SK-N-SH (cell line): ENCODE results near the gene PCDHA2. TPM values are rescaled to one million over a fixed set of nuclear protein-coding genes. Genes with fewer than 3 reads are reported as not detected.
"Not testable (repeated sequence)": the region's sequence is repeated elsewhere in the genome, so short reads cannot be mapped to it uniquely, and the experiment has no call there.

Experiments
- CTCF ChIA-PET: fragments of 300-600, 350-600 bp; formaldehyde crosslinking; extraction: SDS; loops from one replicate; lab custom pipeline; 2021; lab: Yijun Ruan, JAX
- POLR2A ChIA-PET: fragments of 350-600 bp; sonication (Branson Sonifier 250); formaldehyde crosslinking; extraction: SDS; loops from one replicate; lab custom pipeline; 2020; ENCODE audit warnings: antibody characterized with exemption, inconsistent platforms; lab: Yijun Ruan, JAX
- DNase-seq: peaks from one replicate; pipeline ENCODE4 v3.0.0; 2012
- H2AFZ ChIP-seq: fragments of 200-600 bp; sonication (generic); 2 replicates; pipeline ENCODE4 v1.8.1; 2016; ENCODE audit warnings: antibody characterized with exemption, mild to moderate bottlenecking, low read depth
- H3F3A ChIP-seq: fragments of 200-600 bp; sonication (generic); replicated peaks from 2 replicates; pipeline ENCODE3; 2016; ENCODE audit warnings: antibody characterized with exemption, mild to moderate bottlenecking; ENCODE audit not compliant: insufficient read depth
- H3K27ac ChIP-seq, 2 experiments: fragments of 200-500 bp in 1 of 2; fragments of 200-600 bp in 1 of 2; sonication (Bioruptor generic) in 1 of 2; sonication (generic), shearing (Covaris generic) in 1 of 2; 2 replicates each; pipeline versions ENCODE4 v1.5.1 to v1.6.1; 2014 to 2016; ENCODE audit warnings: low read depth in 2 of 2, inconsistent platforms in 1 of 2, low read length in 1 of 2, mild to moderate bottlenecking in 1 of 2, mixed read lengths in 1 of 2
- H3K27me3 ChIP-seq: fragments of 200-600 bp; sonication (generic), shearing (Covaris generic); 2 replicates; pipeline ENCODE4 v1.6.1; 2016; ENCODE audit warnings: mixed run types; ENCODE audit not compliant: insufficient read depth
- H3K36me3 ChIP-seq, 2 experiments: fragments of 200-500 bp in 1 of 2; fragments of 200-600 bp in 1 of 2; sonication (Bioruptor generic) in 1 of 2; sonication (generic) in 1 of 2; replicated peaks in 1 of 2; 2 replicates each; pipeline versions ENCODE3 to v1.5.1; 2014 to 2016; ENCODE audit warnings: low read length in 1 of 2, mild to moderate bottlenecking in 1 of 2; ENCODE audit not compliant: insufficient read depth in 2 of 2, control insufficient read depth in 1 of 2
- H3K4me1 ChIP-seq, 2 experiments: fragments of 200-500 bp in 1 of 2; fragments of 200-600 bp in 1 of 2; sonication (Bioruptor generic) in 1 of 2; sonication (generic), shearing (Covaris generic) in 1 of 2; 2 replicates each; pipeline versions ENCODE4 v1.5.1 to v1.6.1; 2014 to 2016; ENCODE audit warnings: low read depth in 1 of 2, low read length in 1 of 2, mixed run types in 1 of 2; ENCODE audit not compliant: insufficient read depth in 2 of 2, control insufficient read depth in 1 of 2
- H3K4me2 ChIP-seq: fragments of 200-600 bp; sonication (generic), shearing (Covaris generic); 2 replicates; pipeline ENCODE4 v1.6.1; 2017; ENCODE audit warnings: mixed run types
- H3K4me3 ChIP-seq, 2 experiments: fragments of 200-500 bp in 1 of 2; fragments of 200-600 bp in 1 of 2; sonication (Bioruptor generic) in 1 of 2; sonication (generic), shearing (Covaris generic) in 1 of 2; 2 replicates each; pipeline versions ENCODE4 v1.5.1 to v1.8.1; 2014 to 2016; ENCODE audit warnings: low read depth in 2 of 2, inconsistent platforms in 1 of 2, low read length in 1 of 2, mild to moderate bottlenecking in 1 of 2, mixed read lengths in 1 of 2, moderate library complexity in 1 of 2
- H3K79me2 ChIP-seq: fragments of 200-600 bp; sonication (generic); 2 replicates; pipeline ENCODE4 v1.8.1; 2017; ENCODE audit warnings: mild to moderate bottlenecking; ENCODE audit not compliant: insufficient read depth
- H3K9ac ChIP-seq: fragments of 200-600 bp; sonication (generic); 2 replicates; pipeline ENCODE4 v1.6.1; 2017; ENCODE audit warnings: mixed run types
- H3K9me2 ChIP-seq: fragments of 200-600 bp; sonication (generic); 2 replicates; pipeline ENCODE4 v1.6.1; 2017; ENCODE audit warnings: mixed run types
- H3K9me3 ChIP-seq: fragments of 200-600 bp; sonication (generic); 2 replicates; pipeline ENCODE4 v1.6.1; 2017; ENCODE audit warnings: mixed run types, mild to moderate bottlenecking, moderate library complexity
- H4K20me1 ChIP-seq: fragments of 200-600 bp; sonication (generic); 2 replicates; pipeline ENCODE4 v1.6.1; 2017; ENCODE audit warnings: mild to moderate bottlenecking, mixed run types; ENCODE audit not compliant: insufficient read depth
- CHD2 ChIP-seq: fragments of 150-350 bp; IDR thresholded peaks from 2 replicates; pipeline ENCODE4 v1.6.1; 2018; ENCODE audit warnings: low read length; ENCODE audit not compliant: partially characterized antibody
- ELF1 ChIP-seq: IDR thresholded peaks from 2 replicates; pipeline ENCODE4 v1.4.0; 2012
- EP300 ChIP-seq, 2 experiments: IDR thresholded peaks; 2 replicates each; pipeline versions ENCODE4 v1.4.0 to v1.6.1; 2012; ENCODE audit warnings: borderline replicate concordance in 1 of 2, low read depth in 1 of 2, low read length in 1 of 2
- FOSL2 ChIP-seq: IDR thresholded peaks from 2 replicates; pipeline ENCODE4 v1.4.0; 2012; ENCODE audit warnings: low read depth, mild to moderate bottlenecking, moderate library complexity, borderline replicate concordance
- FOXM1 ChIP-seq: IDR thresholded peaks from 2 replicates; pipeline ENCODE4 v1.4.0; 2012; ENCODE audit warnings: low read depth, mild to moderate bottlenecking
- GABPA ChIP-seq: IDR thresholded peaks from 2 replicates; pipeline ENCODE4 v1.4.0; 2012; ENCODE audit warnings: low read depth, mild to moderate bottlenecking
- GATA2 ChIP-seq: sonication (generic); formaldehyde crosslinking; IDR thresholded peaks from 2 replicates; pipeline ENCODE4 v1.5.0; 2020; ENCODE audit warnings: mild to moderate bottlenecking, missing genetic modification reagents
- MXI1 ChIP-seq: IDR thresholded peaks from 2 replicates; pipeline ENCODE4 v1.6.1; 2012; ENCODE audit warnings: mild to moderate bottlenecking, low read depth, low read length, improper control_type of control experiment
- RAD21 ChIP-seq: IDR thresholded peaks from 2 replicates; pipeline ENCODE4 v1.6.1; 2012; ENCODE audit warnings: mild to moderate bottlenecking, low read length
- RXRA ChIP-seq: IDR thresholded peaks from 2 replicates; pipeline ENCODE4 v1.4.0; 2012; ENCODE audit warnings: low read depth, mild to moderate bottlenecking, borderline replicate concordance
- SIN3A ChIP-seq: IDR thresholded peaks from 2 replicates; pipeline ENCODE4 v1.6.1; 2012; ENCODE audit warnings: low read depth, mild to moderate bottlenecking, low read length, moderate library complexity, borderline replicate concordance
- TAF1 ChIP-seq: IDR thresholded peaks from 2 replicates; pipeline ENCODE4 v1.6.1; 2012; ENCODE audit warnings: low read depth, mild to moderate bottlenecking, low read length, moderate library complexity, borderline replicate concordance
- YY1 ChIP-seq: IDR thresholded peaks from 2 replicates; pipeline ENCODE4 v1.4.0; 2012; ENCODE audit warnings: low read depth, mild to moderate bottlenecking
- WGBS: methylation state at CpG from one replicate; pipeline ENCODE4 v1.1.6; 2017; ENCODE audit warnings: low lambda C conversion rate; 5-methylcytosine and 5-hydroxymethylcytosine counted together
- polyA plus RNA-seq, 3 experiments: library from polyadenylated mRNA; depleted of rRNA; stranded (reverse); fragments of >200 nt; gene quantifications; 2 replicates each; pipeline ENCODE4 v1.2.3, GENCODE V29; 2012
- TF ChIP-seq, protein P1 (sequence below): IDR thresholded peaks from 2 replicates; pipeline ENCODE4 v1.4.0; 2012; ENCODE audit warnings: low read depth, borderline replicate concordance
- TF ChIP-seq, protein P2 (sequence below): IDR thresholded peaks from 2 replicates; pipeline ENCODE4; 2012

The PCDHA2 gene
- polyA plus RNA-seq, 1 of the 3 experiments (the other 2 are of a cell fraction), result not detected

DNA sequence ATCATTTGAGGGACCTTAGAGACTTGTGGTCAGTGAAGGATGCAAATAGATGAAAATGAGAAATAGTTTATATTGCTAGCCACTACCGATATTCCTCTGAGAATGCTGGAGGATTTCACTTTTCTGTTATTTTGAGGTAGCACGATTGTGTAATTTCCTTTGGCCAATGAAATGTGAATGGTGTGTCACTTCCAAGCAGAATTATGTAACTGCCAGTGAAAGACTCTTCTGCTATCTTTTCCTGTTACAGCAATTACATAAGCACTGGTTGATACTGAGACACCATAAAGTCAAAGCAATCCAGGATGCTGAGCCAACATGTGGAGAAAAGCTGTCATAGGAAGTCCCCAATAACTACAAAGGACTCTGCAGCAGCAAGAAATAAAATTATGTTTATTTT is 3.6 kb upstream of the PCDHA2 start:
- WGBS, result 9% methylated on average over 2 of the region's 2 CpGs
- POLR2A ChIA-PET, result no interaction called here

DNA sequence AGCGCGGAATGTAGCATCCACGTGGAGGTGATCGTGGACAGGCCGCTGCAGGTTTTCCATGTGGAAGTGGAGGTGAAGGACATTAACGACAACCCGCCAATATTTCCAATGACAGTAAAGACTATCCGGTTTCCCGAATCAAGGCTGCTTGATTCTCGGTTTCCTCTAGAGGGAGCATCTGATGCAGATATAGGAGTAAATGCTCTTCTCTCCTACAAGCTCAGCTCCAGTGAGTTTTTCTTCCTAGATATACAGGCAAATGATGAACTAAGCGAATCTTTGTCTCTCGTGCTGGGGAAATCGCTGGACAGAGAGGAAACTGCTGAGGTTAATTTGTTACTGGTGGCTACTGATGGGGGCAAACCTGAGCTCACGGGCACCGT is 598 bp downstream of the PCDHA2 start:
- H3K4me3 ChIP-seq, result peak overlapping the region in 1 of 2 experiments; percentile 16; a peak in 1 of 4 replicates
- TF ChIP-seq MXI1 (no peak), FOXM1 (no peak)
- 64% methylated on average over 15 of the region's 15 CpGs for WGBS
- H3K79me2 ChIP-seq, result no peaks in the 10 kb centered on the region
- DNase-seq, result no peak
- H3F3A ChIP-seq, result no peaks in the 10 kb centered on the region
- H3K9me3 ChIP-seq, result peaks cover 19% of the 10 kb centered on the region; the same call in 1 of the 2 replicates
- no peak overlapping the region for H2AFZ ChIP-seq
- H3K4me2 ChIP-seq, result no peak overlapping the region
- H3K9ac ChIP-seq, result no peak overlapping the region
- ChIA-PET CTCF (interaction anchor here (0.7 to 3.7 kb wide), 4 partner anchors 11 to 426 kb away, joined by 3 to 23 read pairs (median 3); partner anchors contain the start of genes PCDHA4 and PCDHA8), POLR2A (no interaction called here)
- no peaks in the 10 kb centered on the region for H4K20me1 ChIP-seq
- no peaks in the 10 kb centered on the region for H3K27me3 ChIP-seq
- H3K9me2 ChIP-seq, result no peaks in the 10 kb centered on the region
- no peaks in the 10 kb centered on the region for H3K36me3 ChIP-seq
- no peaks in the 10 kb centered on the region for H3K4me1 ChIP-seq
- H3K27ac ChIP-seq, result no peak overlapping the region

More for the DNA sequence above, 3.6 kb upstream of the PCDHA2 start:
- Histone ChIP-seq H3K9ac (no peak overlapping the region), H4K20me1 (no peaks in the 10 kb centered on the region), H3K9me3 (no peaks in the 10 kb centered on the region), H3K4me1 (no peaks in the 10 kb centered on the region), H3K79me2 (no peaks in the 10 kb centered on the region), H3K4me2 (no peak overlapping the region), H2AFZ (no peak overlapping the region), H3K9me2 (no peaks in the 10 kb centered on the region), H3K4me3 (no peak overlapping the region), H3K27me3 (no peaks in the 10 kb centered on the region), H3K36me3 (no peaks in the 10 kb centered on the region)
- CTCF ChIA-PET, result no interaction called here
- no peak for DNase-seq
- no peak for TF ChIP-seq GABPA
- TF ChIP-seq MXI1, result no peak
- TF ChIP-seq CHD2, result no peak
- TF ChIP-seq, all 33 proteins: peak for 0
- H3K27ac ChIP-seq, result no peak overlapping the region
- no peaks in the 10 kb centered on the region for H3F3A ChIP-seq

DNA sequence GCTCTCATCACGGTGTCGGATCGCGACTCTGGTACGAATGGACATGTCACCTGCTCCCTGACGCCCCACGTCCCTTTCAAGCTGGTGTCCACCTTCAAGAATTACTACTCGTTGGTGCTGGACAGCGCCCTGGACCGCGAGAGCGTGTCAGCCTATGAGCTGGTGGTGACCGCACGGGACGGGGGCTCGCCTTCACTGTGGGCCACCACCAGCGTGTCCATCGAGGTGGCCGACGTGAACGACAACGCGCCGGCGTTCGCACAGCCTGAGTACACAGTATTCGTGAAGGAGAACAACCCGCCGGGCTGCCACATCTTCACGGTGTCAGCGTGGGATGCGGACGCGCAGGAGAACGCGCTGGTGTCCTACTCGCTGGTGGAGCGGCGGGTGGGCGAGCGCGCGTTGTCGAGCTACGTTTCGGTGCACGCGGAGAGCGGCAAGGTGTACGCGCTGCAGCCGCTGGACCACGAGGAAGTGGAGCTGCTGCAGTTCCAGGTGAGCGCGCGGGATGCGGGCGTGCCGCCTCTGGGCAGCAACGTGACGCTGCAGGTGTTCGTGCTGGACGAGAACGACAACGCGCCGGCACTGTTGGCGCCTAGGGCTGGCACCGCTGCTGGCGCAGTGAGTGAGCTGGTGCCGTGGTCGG is 1.5 kb downstream of the PCDHA2 start:
- H3K27me3 ChIP-seq, POLR2A ChIA-PET, H3K4me1 ChIP-seq, H3K9ac ChIP-seq, H3K9me2 ChIP-seq, H3K79me2 ChIP-seq, H4K20me1 ChIP-seq, H3F3A ChIP-seq, H3K27ac ChIP-seq, H2AFZ ChIP-seq, H3K36me3 ChIP-seq, DNase-seq, H3K4me2 ChIP-seq: not testable (repeated sequence)
- peaks cover 19% of the 10 kb centered on the region; the same call in 1 of the 2 replicates for H3K9me3 ChIP-seq
- H3K4me3 ChIP-seq, result peak overlapping the region in 1 of 2 experiments; percentile 19; a peak in 1 of 4 replicates
- 85% methylated on average over 64 of the region's 72 CpGs for WGBS
- CTCF ChIA-PET, result interaction anchor here (1.1 to 3.7 kb wide), 3 partner anchors 10 to 45 kb away, joined by 3 to 23 read pairs (median 6); partner anchors contain the start of genes PCDHA4 and PCDHA8

DNA sequence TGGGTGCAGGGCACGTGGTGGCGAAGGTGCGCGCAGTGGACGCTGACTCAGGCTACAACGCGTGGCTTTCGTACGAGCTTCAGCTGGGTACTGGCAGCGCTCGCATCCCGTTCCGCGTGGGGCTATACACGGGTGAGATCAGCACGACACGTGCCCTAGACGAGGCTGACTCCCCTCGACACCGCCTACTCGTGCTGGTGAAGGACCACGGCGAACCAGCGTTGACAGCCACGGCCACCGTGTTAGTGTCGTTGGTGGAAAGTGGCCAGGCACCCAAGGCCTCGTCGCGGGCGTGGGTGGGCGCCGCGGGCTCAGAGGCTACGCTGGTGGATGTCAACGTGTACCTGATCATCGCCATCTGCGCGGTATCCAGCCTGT is 2.1 kb downstream of the PCDHA2 start:
- CTCF ChIA-PET, result interaction anchor here (2.0 kb wide), 1 partner anchor 11 kb away, joined by 6 read pairs; the partner anchor contains the start of gene PCDHA4
- no peaks in the 10 kb centered on the region for H3K27me3 ChIP-seq
- WGBS, result 83% methylated on average over 36 of the region's 39 CpGs
- H3K79me2 ChIP-seq, result no peaks in the 10 kb centered on the region
- H3K9me2 ChIP-seq, result no peaks in the 10 kb centered on the region
- no peak overlapping the region for H3K9ac ChIP-seq
- H4K20me1 ChIP-seq, result no peaks in the 10 kb centered on the region
- H3K4me2 ChIP-seq, result no peak overlapping the region
- no peaks in the 10 kb centered on the region for H3K4me1 ChIP-seq
- no peaks in the 10 kb centered on the region for H3F3A ChIP-seq
- no peak overlapping the region for H2AFZ ChIP-seq
- no peaks in the 10 kb centered on the region for H3K36me3 ChIP-seq
- no peak for DNase-seq
- POLR2A ChIA-PET, result no interaction called here
- peaks cover 19% of the 10 kb centered on the region; the same call in 1 of the 2 replicates for H3K9me3 ChIP-seq
- H3K4me3 ChIP-seq, result peak overlapping the region in 1 of 2 experiments; percentile 19; a peak in 1 of 4 replicates
- H3K27ac ChIP-seq, result no peak overlapping the region
- TF ChIP-seq EP300 (IDR thresholded peaks at IDR 0.05; ENCODE audit: borderline replicate concordance in 1 of 2, low read depth in 1 of 2, low read length in 1 of 2) (no peak), YY1 (no peak), FOSL2 (no peak), TAF1 (no peak), SIN3A (no peak), MXI1 (no peak), RAD21 (no peak), RXRA (no peak), GATA2 (no peak), FOXM1 (no peak), ELF1 (no peak)
- TF ChIP-seq, protein P1, sequence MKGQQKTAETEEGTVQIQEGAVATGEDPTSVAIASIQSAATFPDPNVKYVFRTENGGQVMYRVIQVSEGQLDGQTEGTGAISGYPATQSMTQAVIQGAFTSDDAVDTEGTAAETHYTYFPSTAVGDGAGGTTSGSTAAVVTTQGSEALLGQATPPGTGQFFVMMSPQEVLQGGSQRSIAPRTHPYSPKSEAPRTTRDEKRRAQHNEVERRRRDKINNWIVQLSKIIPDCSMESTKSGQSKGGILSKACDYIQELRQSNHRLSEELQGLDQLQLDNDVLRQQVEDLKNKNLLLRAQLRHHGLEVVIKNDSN, result no peak
- TF ChIP-seq, protein P2, sequence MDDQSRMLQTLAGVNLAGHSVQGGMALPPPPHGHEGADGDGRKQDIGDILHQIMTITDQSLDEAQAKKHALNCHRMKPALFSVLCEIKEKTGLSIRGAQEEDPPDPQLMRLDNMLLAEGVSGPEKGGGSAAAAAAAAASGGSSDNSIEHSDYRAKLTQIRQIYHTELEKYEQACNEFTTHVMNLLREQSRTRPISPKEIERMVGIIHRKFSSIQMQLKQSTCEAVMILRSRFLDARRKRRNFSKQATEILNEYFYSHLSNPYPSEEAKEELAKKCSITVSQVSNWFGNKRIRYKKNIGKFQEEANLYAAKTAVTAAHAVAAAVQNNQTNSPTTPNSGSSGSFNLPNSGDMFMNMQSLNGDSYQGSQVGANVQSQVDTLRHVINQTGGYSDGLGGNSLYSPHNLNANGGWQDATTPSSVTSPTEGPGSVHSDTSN, result no peak
